Neural progenitor cell (in vitro differentiated cells): ENCODE measurements around the gene CILP.

ENCODE experiments used
- CTCF ChIP-seq: fragments of 200-600 bp; sonication (generic); IDR thresholded peaks from 2 replicates; pipeline ENCODE4 v1.5.1; 2017; ENCODE audit warnings: antibody characterized with exemption, mild to moderate bottlenecking
- EZH2 ChIP-seq: fragments of 200-600 bp; sonication (generic); IDR thresholded peaks from 2 replicates; pipeline ENCODE4 v1.6.1; 2017; ENCODE audit warnings: antibody characterized with exemption, mild to moderate bottlenecking, moderate library complexity

- TF ChIP-seq CTCF (no peak), EZH2 (no peak)
Observed at GRCh38 chr15:65259367-65259797, 48.1 kb upstream of the CILP start.
